ENCODE results near the gene LSM3. TPM values are rescaled to one million over a fixed set of nuclear protein-coding genes. Genes with fewer than 3 reads are reported as not detected.

Gene LSM3
- total and polyA plus RNA-seq, 9 of the 15 experiments (the other 6 are each of a cell fraction or from before 2014, with no cell fraction given): 33.8 to 203 (median 61.2) TPM

GRCh38 chr3:14222900-14223594, 44.4 kb downstream of the LSM3 start (continued):
- TF ChIP-seq MLX (CRISPR knock-in tag; conservative IDR thresholded peaks at IDR 0.05) (no peak), NCOA6 (IDR thresholded peaks at IDR 0.05) (no peak), HDAC1 (IDR thresholded peaks at IDR 0.05) (no peak), ZNF398 (CRISPR knock-in tag; IDR thresholded peaks at IDR 0.05) (no peak), HINFP (tag; conservative IDR thresholded peaks at IDR 0.05; ENCODE audit: low read depth) (no peak), MECOM (CRISPR knock-in tag; IDR thresholded peaks at IDR 0.05) (no peak), CBX1 (IDR thresholded peaks at IDR 0.05; ENCODE audit: low read depth) (0 out of 2 replicates have a peak, but pooled peaks have one; percentile 36), CREB3L1 (IDR thresholded peaks at IDR 0.05; ENCODE audit: borderline replicate concordance, low read depth) (no peak), FOXK1 (CRISPR knock-in tag; IDR thresholded peaks at IDR 0.05; ENCODE audit: borderline replicate concordance) (no peak), KLF10 (CRISPR knock-in tag; IDR thresholded peaks at IDR 0.05) (no peak), RFX1 (IDR thresholded peaks at IDR 0.05) (no peak), RBFOX2 (IDR thresholded peaks at IDR 0.05; ENCODE audit: low read depth, low read length) (no peak), TBL1XR1 (IDR thresholded peaks at IDR 0.05; ENCODE audit: low read length in 2 of 2) (no peak)
- TF ChIP-seq, protein P1, sequence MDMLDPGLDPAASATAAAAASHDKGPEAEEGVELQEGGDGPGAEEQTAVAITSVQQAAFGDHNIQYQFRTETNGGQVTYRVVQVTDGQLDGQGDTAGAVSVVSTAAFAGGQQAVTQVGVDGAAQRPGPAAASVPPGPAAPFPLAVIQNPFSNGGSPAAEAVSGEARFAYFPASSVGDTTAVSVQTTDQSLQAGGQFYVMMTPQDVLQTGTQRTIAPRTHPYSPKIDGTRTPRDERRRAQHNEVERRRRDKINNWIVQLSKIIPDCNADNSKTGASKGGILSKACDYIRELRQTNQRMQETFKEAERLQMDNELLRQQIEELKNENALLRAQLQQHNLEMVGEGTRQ (CRISPR knock-in tag; IDR thresholded peaks at IDR 0.05): no peak
- TF ChIP-seq, protein P2, sequence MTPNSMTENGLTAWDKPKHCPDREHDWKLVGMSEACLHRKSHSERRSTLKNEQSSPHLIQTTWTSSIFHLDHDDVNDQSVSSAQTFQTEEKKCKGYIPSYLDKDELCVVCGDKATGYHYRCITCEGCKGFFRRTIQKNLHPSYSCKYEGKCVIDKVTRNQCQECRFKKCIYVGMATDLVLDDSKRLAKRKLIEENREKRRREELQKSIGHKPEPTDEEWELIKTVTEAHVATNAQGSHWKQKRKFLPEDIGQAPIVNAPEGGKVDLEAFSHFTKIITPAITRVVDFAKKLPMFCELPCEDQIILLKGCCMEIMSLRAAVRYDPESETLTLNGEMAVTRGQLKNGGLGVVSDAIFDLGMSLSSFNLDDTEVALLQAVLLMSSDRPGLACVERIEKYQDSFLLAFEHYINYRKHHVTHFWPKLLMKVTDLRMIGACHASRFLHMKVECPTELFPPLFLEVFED (CRISPR knock-in tag; conservative IDR thresholded peaks at IDR 0.05): no peak

Data from K562 (cell line).